SU-DHL-6 (cell line): ENCODE measurements around the gene CBX1.

ENCODE experiments used
- EZH2phosphoT487 ChIP-seq: fragments of 200-600 bp; sonication (generic), shearing (Covaris generic); conservative IDR thresholded peaks from 2 replicates; pipeline ENCODE4 v1.6.1; 2018; ENCODE audit warnings: mild to moderate bottlenecking, antibody characterized with exemption, low read length, moderate library complexity, mixed read lengths
- TF ChIP-seq, protein P1 (sequence below): fragments of 200-600 bp; sonication (generic); IDR thresholded peaks from one replicate; pipeline ENCODE4 v1.5.1; 2017; ENCODE audit warnings: antibody characterized with exemption, mild to moderate bottlenecking, low read length, moderate library complexity; ENCODE audit not compliant: insufficient read depth, poor library complexity, severe bottlenecking

DNA sequence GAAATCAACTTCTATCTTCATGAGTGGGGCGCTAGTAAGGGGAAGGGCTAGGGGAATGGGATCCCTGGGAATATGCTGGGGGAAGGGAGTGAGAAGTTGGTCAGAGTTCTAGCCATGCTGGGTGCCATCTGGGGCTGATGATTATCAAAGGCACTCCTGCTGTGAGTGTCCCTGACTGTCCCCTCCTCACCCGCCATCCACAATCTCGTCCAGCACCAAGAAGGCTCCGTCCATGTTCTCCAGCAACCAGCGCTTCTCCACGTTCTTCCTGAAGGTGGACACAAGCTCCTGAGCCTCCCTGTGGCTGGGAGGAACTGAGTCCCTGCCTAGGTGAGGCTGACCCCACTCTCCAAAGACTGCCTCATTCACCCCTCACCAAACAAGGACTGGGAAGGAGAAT is 69.3 kb downstream of the CBX1 start:
- TF ChIP-seq, protein P1, sequence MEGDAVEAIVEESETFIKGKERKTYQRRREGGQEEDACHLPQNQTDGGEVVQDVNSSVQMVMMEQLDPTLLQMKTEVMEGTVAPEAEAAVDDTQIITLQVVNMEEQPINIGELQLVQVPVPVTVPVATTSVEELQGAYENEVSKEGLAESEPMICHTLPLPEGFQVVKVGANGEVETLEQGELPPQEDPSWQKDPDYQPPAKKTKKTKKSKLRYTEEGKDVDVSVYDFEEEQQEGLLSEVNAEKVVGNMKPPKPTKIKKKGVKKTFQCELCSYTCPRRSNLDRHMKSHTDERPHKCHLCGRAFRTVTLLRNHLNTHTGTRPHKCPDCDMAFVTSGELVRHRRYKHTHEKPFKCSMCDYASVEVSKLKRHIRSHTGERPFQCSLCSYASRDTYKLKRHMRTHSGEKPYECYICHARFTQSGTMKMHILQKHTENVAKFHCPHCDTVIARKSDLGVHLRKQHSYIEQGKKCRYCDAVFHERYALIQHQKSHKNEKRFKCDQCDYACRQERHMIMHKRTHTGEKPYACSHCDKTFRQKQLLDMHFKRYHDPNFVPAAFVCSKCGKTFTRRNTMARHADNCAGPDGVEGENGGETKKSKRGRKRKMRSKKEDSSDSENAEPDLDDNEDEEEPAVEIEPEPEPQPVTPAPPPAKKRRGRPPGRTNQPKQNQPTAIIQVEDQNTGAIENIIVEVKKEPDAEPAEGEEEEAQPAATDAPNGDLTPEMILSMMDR, result no peak
- TF ChIP-seq EZH2phosphoT487, result no peak
